IMR-90 (cell line): ENCODE results near the gene ARHGAP28. TPM values are rescaled to one million over a fixed set of nuclear protein-coding genes. Genes with fewer than 3 reads are reported as not detected.

ENCODE experiments used
- ATAC-seq: fragments of 200-7000 bp; cut with Tn5 transposase; 2 replicates; pipeline ENCODE4 v1.9.1; 2020; ENCODE audit warnings: low read depth, mild to moderate bottlenecking, moderate library complexity
- BruUV-seq: library from RNA; stranded (reverse); fragments of 400-500 nt; replicated peaks from 2 replicates; lab custom pipeline; 2021; lab: Mats Ljungman, UMichigan
- CTCF ChIA-PET: fragments of 300-600 bp; formaldehyde crosslinking; extraction: SDS; loops from one replicate; lab custom pipeline; 2021; ENCODE audit warnings: antibody characterized with exemption; lab: Yijun Ruan, JAX
- POLR2A ChIA-PET: fragments of 300-600 bp; sonication (Branson Sonifier 250); formaldehyde crosslinking; loops from one replicate; lab custom pipeline; 2022; ENCODE audit warnings: antibody characterized with exemption; ENCODE audit not compliant: unreplicated experiment; lab: Charles Lee
- DNase-seq: peaks from one replicate; pipeline ENCODE4 v3.0.0; 2013
- H2AFZ ChIP-seq: replicated peaks from 2 replicates; pipeline ENCODE3; 2013; ENCODE audit warnings: low read length, mild to moderate bottlenecking; ENCODE audit not compliant: poor library complexity
- H2AK5ac ChIP-seq: 2 replicates; pipeline ENCODE4 v1.6.1; 2013; ENCODE audit warnings: low read depth, low read length, inconsistent platforms
- H2AK9ac ChIP-seq: replicated peaks from 2 replicates; pipeline ENCODE3; 2013; ENCODE audit warnings: mild to moderate bottlenecking, low read depth, low read length, moderate library complexity; ENCODE audit not compliant: poor library complexity
- H2BK120ac ChIP-seq: 2 replicates; pipeline ENCODE4 v1.6.1; 2013; ENCODE audit warnings: low read depth, low read length, inconsistent platforms
- H2BK15ac ChIP-seq: 3 replicates; pipeline ENCODE4 v1.6.1; 2013; ENCODE audit warnings: low read depth, low read length, inconsistent platforms
- H2BK20ac ChIP-seq: 2 replicates; pipeline ENCODE4 v1.6.1; 2013; ENCODE audit warnings: low read depth, mild to moderate bottlenecking, inconsistent platforms, low read length, moderate library complexity
- H2BK5ac ChIP-seq: 2 replicates; pipeline ENCODE4 v1.6.1; 2013; ENCODE audit warnings: mild to moderate bottlenecking, low read depth, low read length, inconsistent platforms; ENCODE audit not compliant: poor library complexity, severe bottlenecking
- H3K14ac ChIP-seq: replicated peaks from 2 replicates; pipeline ENCODE4 v1.6.1; 2013; ENCODE audit warnings: low read depth, low read length, inconsistent platforms
- H3K18ac ChIP-seq: 2 replicates; pipeline ENCODE4 v1.6.1; 2013; ENCODE audit warnings: low read depth, low read length, control low read depth
- H3K23ac ChIP-seq: 2 replicates; pipeline ENCODE4 v1.6.1; 2013; ENCODE audit warnings: low read depth, low read length, inconsistent platforms
- H3K27ac ChIP-seq: 2 replicates; pipeline ENCODE4 v1.5.1; 2013; ENCODE audit warnings: mild to moderate bottlenecking, control low read depth, low read length; ENCODE audit not compliant: insufficient read depth
- H3K27me3 ChIP-seq: 2 replicates; pipeline ENCODE4 v1.6.1; 2013; ENCODE audit warnings: low read length; ENCODE audit not compliant: control insufficient read depth, insufficient read depth
- H3K36me3 ChIP-seq: 2 replicates; pipeline ENCODE4 v1.6.1; 2013; ENCODE audit warnings: low read length, mixed read lengths; ENCODE audit not compliant: control insufficient read depth, insufficient read depth
- H3K4ac ChIP-seq: 2 replicates; pipeline ENCODE4 v1.6.1; 2013; ENCODE audit warnings: low read depth, low read length, inconsistent platforms
- H3K4me1 ChIP-seq: 2 replicates; pipeline ENCODE4 v1.6.1; 2013; ENCODE audit warnings: low read length, mixed read lengths; ENCODE audit not compliant: control insufficient read depth, insufficient read depth
- H3K4me2 ChIP-seq: 2 replicates; pipeline ENCODE4 v1.6.1; 2013; ENCODE audit warnings: low read depth, mild to moderate bottlenecking, control low read depth, low read length, moderate library complexity
- H3K4me3 ChIP-seq: 2 replicates; pipeline ENCODE4 v1.5.1; 2013; ENCODE audit warnings: low read depth, mild to moderate bottlenecking, control low read depth, low read length, moderate library complexity; ENCODE audit not compliant: insufficient read depth
- H3K56ac ChIP-seq: 2 replicates; pipeline ENCODE4 v1.6.1; 2013; ENCODE audit warnings: low read length, inconsistent platforms; ENCODE audit not compliant: insufficient read depth; ENCODE audit errors: extremely low read depth
- H3K79me1 ChIP-seq, 2 experiments: 2 replicates each; pipeline ENCODE4 v1.6.1; 2013; ENCODE audit warnings: low read length in 2 of 2, inconsistent platforms in 1 of 2, low read depth in 1 of 2
- H3K9ac ChIP-seq: 2 replicates; pipeline ENCODE4 v1.6.1; 2013; ENCODE audit warnings: low read depth, low read length, control low read depth
- H3K9me1 ChIP-seq: 2 replicates; pipeline ENCODE4 v1.6.1; 2013; ENCODE audit warnings: low read length, inconsistent platforms; ENCODE audit not compliant: insufficient read depth
- H3K9me3 ChIP-seq: 2 replicates; pipeline ENCODE4 v1.6.1; 2013; ENCODE audit warnings: low read length; ENCODE audit not compliant: control insufficient read depth, insufficient read depth
- H4K20me1 ChIP-seq: 2 replicates; pipeline ENCODE4 v1.6.1; 2013; ENCODE audit warnings: low read length, inconsistent platforms; ENCODE audit not compliant: insufficient read depth
- H4K5ac ChIP-seq: 2 replicates; pipeline ENCODE4 v1.6.1; 2013; ENCODE audit warnings: mild to moderate bottlenecking, low read depth, low read length, control low read depth
- H4K8ac ChIP-seq, 2 experiments: 2 replicates each; pipeline ENCODE4 v1.6.1; 2013; ENCODE audit warnings: low read depth in 2 of 2, low read length in 2 of 2, control low read depth in 1 of 2, inconsistent platforms in 1 of 2
- H4K91ac ChIP-seq: 2 replicates; pipeline ENCODE4 v1.6.1; 2013; ENCODE audit warnings: low read depth, low read length, inconsistent platforms; ENCODE audit not compliant: insufficient read depth
- BHLHE40 ChIP-seq: fragments of 150-350 bp; IDR thresholded peaks from 2 replicates; pipeline ENCODE4 v1.6.1; 2016; ENCODE audit warnings: mild to moderate bottlenecking, low read depth, low read length
- CEBPB ChIP-seq: IDR thresholded peaks from 2 replicates; pipeline ENCODE4 v1.6.1; 2012; ENCODE audit warnings: low read depth, low read length, improper control_type of control experiment
- CHD1 ChIP-seq: IDR thresholded peaks from 2 replicates; pipeline ENCODE4 v1.6.1; 2012; ENCODE audit warnings: low read depth, low read length, improper control_type of control experiment
- MAZ ChIP-seq: IDR thresholded peaks from 2 replicates; pipeline ENCODE4 v1.6.1; 2012; ENCODE audit warnings: low read depth, mild to moderate bottlenecking, low read length, improper control_type of control experiment, moderate library complexity, borderline replicate concordance
- MXI1 ChIP-seq: IDR thresholded peaks from 2 replicates; pipeline ENCODE4 v1.6.1; 2012; ENCODE audit warnings: low read depth, mild to moderate bottlenecking, low read length, moderate library complexity, borderline replicate concordance
- RCOR1 ChIP-seq: IDR thresholded peaks from 2 replicates; pipeline ENCODE4 v1.6.1; 2012; ENCODE audit warnings: mild to moderate bottlenecking, low read length, improper control_type of control experiment; ENCODE audit not compliant: insufficient replicate concordance
- RFX5 ChIP-seq: IDR thresholded peaks from 2 replicates; pipeline ENCODE4 v1.8.0; 2012; ENCODE audit warnings: low read depth, mild to moderate bottlenecking, low read length, moderate library complexity
- WGBS, 2 experiments: methylation state at CpG; one replicate each; pipeline versions ENCODE4 v1.1.5 to v1.1.7; 2013; ENCODE audit warnings: missing lambda C conversion rate in 2 of 2; ENCODE audit not compliant: insufficient read length in 1 of 2; ENCODE audit errors: extremely low coverage in 2 of 2; 5-methylcytosine and 5-hydroxymethylcytosine counted together
- dilution Hi-C: fragments of 300-500 bp; cut with HindIII; formaldehyde crosslinking; loops from one replicate; pipeline ENCODE4 v1.14.3; 2018; ENCODE audit warnings: low sequenced_read_pairs; ENCODE audit not compliant: unreplicated experiment
- in situ Hi-C: fragments of 300-500 bp; cut with MboI; formaldehyde crosslinking; loops from 3 replicates; pipeline ENCODE4 v1.14.3; 2019; ENCODE audit warnings: low sequenced_read_pairs, inconsistent platforms, mixed read lengths
- intact Hi-C: fragments of 100-400 bp; cut with micrococcal nuclease; formaldehyde crosslinking; loops from 2 replicates; pipeline ENCODE4 v1.10.0; 2022
- polyA plus RNA-seq, 3 experiments: library from polyadenylated mRNA; depleted of rRNA; stranded (reverse); fragments of >200 nt; gene quantifications; 2 replicates each; pipeline ENCODE4 v1.2.3, GENCODE V29; 2012; ENCODE audit warnings: low replicate concordance in 1 of 3
- total RNA-seq: library from RNA; depleted of rRNA; stranded (reverse); fragments of >200 nt; gene quantifications from 2 replicates; pipeline ENCODE4 v1.2.3, GENCODE V29; 2012
- TF ChIP-seq, protein P1 (sequence below): fragments of 150-350 bp; IDR thresholded peaks from 2 replicates; pipeline ENCODE4 v1.6.1; 2017; ENCODE audit warnings: mild to moderate bottlenecking, antibody characterized with exemption, low read length, low read depth
- TF ChIP-seq, protein P2 (sequence below): fragments of 150-350 bp; IDR thresholded peaks from 2 replicates; pipeline ENCODE4 v1.6.1; 2016; ENCODE audit warnings: low read depth, mild to moderate bottlenecking, low read length, moderate library complexity, borderline replicate concordance

ARHGAP28 gene
- total and polyA plus RNA-seq, 2 of the 4 experiments (the other 2 are of a cell fraction): 1.8 to 3.8 TPM

DNA sequence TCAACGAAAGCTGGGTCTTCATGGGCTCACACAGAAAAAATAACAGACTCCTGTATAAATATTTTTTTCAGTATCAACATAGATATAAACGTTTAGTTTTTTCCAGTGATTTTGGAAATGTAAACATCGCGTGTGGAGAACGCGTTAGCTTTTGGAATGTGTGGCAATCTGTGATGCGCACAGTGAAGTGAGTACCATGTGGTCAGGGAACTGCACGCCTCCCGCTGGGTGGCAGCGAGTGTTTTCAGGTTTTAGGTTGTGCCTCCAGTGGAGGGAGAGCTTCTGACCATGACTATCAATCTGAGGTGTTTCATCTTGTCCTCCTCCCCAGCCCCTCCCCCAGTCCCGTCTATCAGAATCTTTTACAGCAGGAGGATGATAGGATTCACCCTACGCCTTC lies 127.8 kb downstream of the ARHGAP28 start:
- TF ChIP-seq BHLHE40: peak; percentile 70; the same call in 1 of the 2 replicates
- no peak for TF ChIP-seq RFX5
- peak; percentile 72; the same call in 1 of the 2 replicates for TF ChIP-seq MXI1
- peak; percentile 31; the same call in 1 of the 2 replicates for TF ChIP-seq MAZ
- TF ChIP-seq, protein P1, sequence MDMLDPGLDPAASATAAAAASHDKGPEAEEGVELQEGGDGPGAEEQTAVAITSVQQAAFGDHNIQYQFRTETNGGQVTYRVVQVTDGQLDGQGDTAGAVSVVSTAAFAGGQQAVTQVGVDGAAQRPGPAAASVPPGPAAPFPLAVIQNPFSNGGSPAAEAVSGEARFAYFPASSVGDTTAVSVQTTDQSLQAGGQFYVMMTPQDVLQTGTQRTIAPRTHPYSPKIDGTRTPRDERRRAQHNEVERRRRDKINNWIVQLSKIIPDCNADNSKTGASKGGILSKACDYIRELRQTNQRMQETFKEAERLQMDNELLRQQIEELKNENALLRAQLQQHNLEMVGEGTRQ: peak; percentile 30; the same call in 1 of the 2 replicates
- no peak for TF ChIP-seq RCOR1
- TF ChIP-seq CEBPB: peak; percentile 90
- TF ChIP-seq, protein P2, sequence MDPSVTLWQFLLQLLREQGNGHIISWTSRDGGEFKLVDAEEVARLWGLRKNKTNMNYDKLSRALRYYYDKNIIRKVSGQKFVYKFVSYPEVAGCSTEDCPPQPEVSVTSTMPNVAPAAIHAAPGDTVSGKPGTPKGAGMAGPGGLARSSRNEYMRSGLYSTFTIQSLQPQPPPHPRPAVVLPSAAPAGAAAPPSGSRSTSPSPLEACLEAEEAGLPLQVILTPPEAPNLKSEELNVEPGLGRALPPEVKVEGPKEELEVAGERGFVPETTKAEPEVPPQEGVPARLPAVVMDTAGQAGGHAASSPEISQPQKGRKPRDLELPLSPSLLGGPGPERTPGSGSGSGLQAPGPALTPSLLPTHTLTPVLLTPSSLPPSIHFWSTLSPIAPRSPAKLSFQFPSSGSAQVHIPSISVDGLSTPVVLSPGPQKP: no peak
- no peak for TF ChIP-seq CHD1
- no peak overlapping the region for H3K4me3 ChIP-seq
- H3K4me2 ChIP-seq: peak overlapping the region; percentile 1; the same call in 1 of the 2 replicates
- peak overlapping the region; percentile 92 for H4K91ac ChIP-seq
- DNase-seq (peak; percentile 86), ATAC-seq (peak; percentile 97)
- H3K23ac ChIP-seq: peak overlapping the region; percentile 49
- peaks cover 3% of the 10 kb centered on the region; the same call in 1 of the 2 replicates for H3K9me3 ChIP-seq
- no peaks in the 10 kb centered on the region for H3K79me1 ChIP-seq
- BruUV-seq: no TSS peak
- H3K14ac ChIP-seq: peak overlapping the region; percentile 72
- H3K9ac ChIP-seq: no peak overlapping the region; the same call in 1 of the 2 replicates
- peak overlapping the region; percentile 87; the same call in 1 of the 2 replicates for H3K27ac ChIP-seq
- no peak overlapping the region for H2AK9ac ChIP-seq
- in situ Hi-C loops (no loop called here), dilution Hi-C loops (no loop called here), intact Hi-C loops (loop anchor here (1.0 kb wide), 1 partner anchor 128 kb away; the partner anchor contains the start of gene ARHGAP28)
- H3K9me1 ChIP-seq: peaks cover 2% of the 10 kb centered on the region; the same call in 1 of the 2 replicates
- H3K18ac ChIP-seq: peak overlapping the region; percentile 86
- H4K5ac ChIP-seq: peak overlapping the region; percentile 51
- peak overlapping the region; percentile 46; the same call in 1 of the 2 replicates for H3K56ac ChIP-seq
- peaks cover 7% of the 10 kb centered on the region for H3K4me1 ChIP-seq
- peaks cover 41% of the 10 kb centered on the region for H3K36me3 ChIP-seq
- H4K8ac ChIP-seq: peak overlapping the region; percentile 29 to 75; a peak in 3 of 4 replicates
- no peaks in the 10 kb centered on the region for H4K20me1 ChIP-seq
- peak overlapping the region; percentile 65 for H2AK5ac ChIP-seq
- H3K27me3 ChIP-seq: no peaks in the 10 kb centered on the region
- H2BK20ac ChIP-seq: peak overlapping the region; percentile 86
- CTCF ChIA-PET: interaction anchor here (0.6 to 1.3 kb wide), 2 partner anchors 108 to 867 kb away, joined by 3 read pairs; no protein-coding TSS in a partner anchor
- peak overlapping the region; percentile 90 for H3K4ac ChIP-seq
- peak overlapping the region; percentile 38 for H2AFZ ChIP-seq
- no CpG with 5 or more reads among the region's 12 CpGs for WGBS, 2 experiments
- peak overlapping the region; percentile 89 for H2BK120ac ChIP-seq
- H2BK5ac ChIP-seq: peak overlapping the region; percentile 54
- peak overlapping the region; percentile 68; the same call in 2 of the 3 replicates for H2BK15ac ChIP-seq
- POLR2A ChIA-PET: interaction anchor here (0.7 to 1.0 kb wide), 2 partner anchors 13 to 61 kb away, joined by 3 read pairs; no protein-coding TSS in a partner anchor
